ENCODE data around the gene ZNF821.

ZNF821 gene

DNA sequence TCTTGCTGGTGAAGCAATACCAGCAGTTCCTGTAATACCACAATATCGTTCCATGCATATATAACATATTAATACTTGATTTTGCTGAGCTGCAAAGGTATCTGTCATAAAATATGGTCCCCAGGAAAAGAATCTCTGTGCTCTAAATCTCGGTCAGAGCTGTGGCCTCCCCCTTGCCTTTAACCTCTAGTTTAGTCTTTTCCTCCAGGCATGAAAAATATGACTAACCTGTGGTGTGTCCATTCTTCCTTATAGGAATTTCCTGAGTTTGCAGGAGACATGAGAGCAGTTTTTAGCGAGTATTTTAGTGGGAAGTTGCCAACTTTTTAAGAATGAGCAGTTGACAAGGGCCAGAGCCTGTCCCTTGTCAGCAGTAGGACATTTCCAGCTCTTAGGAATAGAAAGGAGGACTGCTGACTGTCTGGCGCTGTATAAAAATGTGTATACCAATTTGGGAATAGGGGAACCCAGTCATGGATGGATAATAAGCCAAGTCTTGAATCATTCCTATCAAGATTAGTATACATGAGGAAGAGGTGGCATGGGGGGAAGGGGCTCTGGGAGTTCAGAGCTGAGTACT is 29.5 kb downstream of the ZNF821 start:
- Histone ChIP-seq H3K27ac (ENCODE audit: low read length) (no peak overlapping the region), H3K9ac (ENCODE audit: low read depth, low read length) (no peak overlapping the region), H3K79me2 (ENCODE audit: insufficient read depth, low read length) (peaks cover 17% of the 10 kb centered on the region; the same call in 1 of the 2 replicates), H3K4me3 (ENCODE audit: low read depth in 1 of 2, low read length in 2 of 2) (no peak overlapping the region), H4K20me1 (ENCODE audit: insufficient read depth, low read length) (peaks cover 44% of the 10 kb centered on the region; the same call in 1 of the 2 replicates), H3K4me1 (ENCODE audit: insufficient read depth, low read length) (peaks cover 9% of the 10 kb centered on the region), H3K9me3 (ENCODE audit: insufficient read depth, low read length, severe bottlenecking) (no peaks in the 10 kb centered on the region), H3K4me2 (ENCODE audit: insufficient read depth, low read length) (no peak overlapping the region), H3K36me3 (ENCODE audit: insufficient read depth, low read length) (peaks cover 65% of the 10 kb centered on the region), H3K27me3 (ENCODE audit: insufficient read depth, low read length, poor library complexity) (no peaks in the 10 kb centered on the region), H2AFZ (ENCODE audit: low read depth, low read length) (no peak overlapping the region)
- DNase-seq = no peak
- no peak for ATAC-seq (ENCODE audit: insufficient read depth, low read depth)
- no peak for TF ChIP-seq EZH2 (IDR thresholded peaks at IDR 0.05; ENCODE audit: borderline replicate concordance, low read depth, low read length, severe bottlenecking)
- TF ChIP-seq, protein P1, sequence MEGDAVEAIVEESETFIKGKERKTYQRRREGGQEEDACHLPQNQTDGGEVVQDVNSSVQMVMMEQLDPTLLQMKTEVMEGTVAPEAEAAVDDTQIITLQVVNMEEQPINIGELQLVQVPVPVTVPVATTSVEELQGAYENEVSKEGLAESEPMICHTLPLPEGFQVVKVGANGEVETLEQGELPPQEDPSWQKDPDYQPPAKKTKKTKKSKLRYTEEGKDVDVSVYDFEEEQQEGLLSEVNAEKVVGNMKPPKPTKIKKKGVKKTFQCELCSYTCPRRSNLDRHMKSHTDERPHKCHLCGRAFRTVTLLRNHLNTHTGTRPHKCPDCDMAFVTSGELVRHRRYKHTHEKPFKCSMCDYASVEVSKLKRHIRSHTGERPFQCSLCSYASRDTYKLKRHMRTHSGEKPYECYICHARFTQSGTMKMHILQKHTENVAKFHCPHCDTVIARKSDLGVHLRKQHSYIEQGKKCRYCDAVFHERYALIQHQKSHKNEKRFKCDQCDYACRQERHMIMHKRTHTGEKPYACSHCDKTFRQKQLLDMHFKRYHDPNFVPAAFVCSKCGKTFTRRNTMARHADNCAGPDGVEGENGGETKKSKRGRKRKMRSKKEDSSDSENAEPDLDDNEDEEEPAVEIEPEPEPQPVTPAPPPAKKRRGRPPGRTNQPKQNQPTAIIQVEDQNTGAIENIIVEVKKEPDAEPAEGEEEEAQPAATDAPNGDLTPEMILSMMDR (IDR thresholded peaks at IDR 0.05; ENCODE audit: borderline replicate concordance, extremely low read depth, low read length, poor library complexity, severe bottlenecking) = no peak

DNA sequence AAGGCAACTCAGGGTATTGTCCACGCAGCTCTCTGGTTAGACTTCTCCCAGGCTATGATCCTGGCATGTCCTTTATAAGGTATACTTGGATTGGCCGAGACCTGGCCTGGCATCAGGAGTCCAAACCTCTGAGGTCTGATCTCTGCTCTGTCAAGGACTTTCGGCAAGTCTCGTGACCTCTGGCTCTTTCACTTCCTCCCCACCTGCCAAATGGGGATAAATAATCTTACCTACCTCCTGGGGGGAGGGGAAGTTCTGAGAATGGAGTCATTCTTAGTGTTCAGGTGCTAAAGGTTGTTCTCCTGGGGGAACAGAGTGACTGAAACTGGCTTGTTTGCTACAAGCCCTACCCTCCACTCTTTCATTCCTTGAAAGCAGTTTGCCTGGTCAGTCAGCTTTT is 30.6 kb downstream of the ZNF821 start:
- Histone ChIP-seq H3K27ac (ENCODE audit: low read length) (no peak overlapping the region), H3K9ac (ENCODE audit: low read depth, low read length) (no peak overlapping the region), H3K79me2 (ENCODE audit: insufficient read depth, low read length) (peaks cover 20% of the 10 kb centered on the region; the same call in 1 of the 2 replicates), H3K4me2 (ENCODE audit: insufficient read depth, low read length) (no peak overlapping the region), H3K4me1 (ENCODE audit: insufficient read depth, low read length) (peaks cover 9% of the 10 kb centered on the region), H3K9me3 (ENCODE audit: insufficient read depth, low read length, severe bottlenecking) (no peaks in the 10 kb centered on the region), H3K27me3 (ENCODE audit: insufficient read depth, low read length, poor library complexity) (no peaks in the 10 kb centered on the region), H3K4me3 (ENCODE audit: low read depth in 1 of 2, low read length in 2 of 2) (no peak overlapping the region), H3K36me3 (ENCODE audit: insufficient read depth, low read length) (peaks cover 72% of the 10 kb centered on the region), H4K20me1 (ENCODE audit: insufficient read depth, low read length) (peaks cover 42% of the 10 kb centered on the region; the same call in 1 of the 2 replicates), H2AFZ (ENCODE audit: low read depth, low read length) (no peak overlapping the region)
- ATAC-seq (ENCODE audit: insufficient read depth, low read depth) (no peak), DNase-seq (no peak)
- no peak for TF ChIP-seq EZH2 (IDR thresholded peaks at IDR 0.05; ENCODE audit: borderline replicate concordance, low read depth, low read length, severe bottlenecking)
- TF ChIP-seq, protein P1 (IDR thresholded peaks at IDR 0.05; ENCODE audit: borderline replicate concordance, extremely low read depth, low read length, poor library complexity, severe bottlenecking) = no peak

GRCh38 chr16:71852561-71852960 is 31.4 kb downstream of the ZNF821 start:
- TF ChIP-seq, protein P1 (IDR thresholded peaks at IDR 0.05; ENCODE audit: borderline replicate concordance, extremely low read depth, low read length, poor library complexity, severe bottlenecking) = no peak
- no peak for TF ChIP-seq EZH2 (IDR thresholded peaks at IDR 0.05; ENCODE audit: borderline replicate concordance, low read depth, low read length, severe bottlenecking)
- no peak overlapping the region for H3K4me2 ChIP-seq (ENCODE audit: insufficient read depth, low read length)
- peaks cover 80% of the 10 kb centered on the region for H3K36me3 ChIP-seq (ENCODE audit: insufficient read depth, low read length)
- no peaks in the 10 kb centered on the region for H3K27me3 ChIP-seq (ENCODE audit: insufficient read depth, low read length, poor library complexity)
- DNase-seq = no peak
- H3K9me3 ChIP-seq (ENCODE audit: insufficient read depth, low read length, severe bottlenecking) = no peaks in the 10 kb centered on the region
- H2AFZ ChIP-seq (ENCODE audit: low read depth, low read length) = no peak overlapping the region
- H4K20me1 ChIP-seq (ENCODE audit: insufficient read depth, low read length) = peaks cover 46% of the 10 kb centered on the region; the same call in 1 of the 2 replicates
- H3K79me2 ChIP-seq (ENCODE audit: insufficient read depth, low read length) = peaks cover 28% of the 10 kb centered on the region
- H3K27ac ChIP-seq (ENCODE audit: low read length) = no peak overlapping the region
- H3K4me1 ChIP-seq (ENCODE audit: insufficient read depth, low read length) = peaks cover 14% of the 10 kb centered on the region
- no peak overlapping the region for H3K9ac ChIP-seq (ENCODE audit: low read depth, low read length)
- ATAC-seq (ENCODE audit: insufficient read depth, low read depth) = no peak
- H3K4me3 ChIP-seq (ENCODE audit: low read depth in 1 of 2, low read length in 2 of 2) = no peak overlapping the region

Measured in DND-41 (cell line).